ENCODE results near the gene BTNL9.

GRCh38 chr5:181008136-181008535 lies 31.9 kb upstream of the BTNL9 start:
- TF ChIP-seq REST (IDR thresholded peaks at IDR 0.05; ENCODE audit: insufficient read depth in 1 of 2, low read depth in 2 of 2, low read length in 2 of 2) (no peak), FOXP2 (optimal IDR thresholded peaks at IDR 0.05; ENCODE audit: borderline replicate concordance, extremely low read depth, extremely low read length, insufficient read depth) (no peak), POLR2AphosphoS5 (IDR thresholded peaks at IDR 0.05; ENCODE audit: low read depth, low read length) (no peak), SIN3A (IDR thresholded peaks at IDR 0.05; ENCODE audit: borderline replicate concordance, insufficient read depth, low read length) (no peak), TAF1 (IDR thresholded peaks at IDR 0.05; ENCODE audit: borderline replicate concordance, insufficient read depth, low read length) (no peak)
